GM12878 (cell line): ENCODE measurements around the gene TAB2. TPM values are rescaled to one million over a fixed set of nuclear protein-coding genes. Genes with fewer than 3 reads are reported as not detected.

Experiments
- ATF2 ChIP-seq: IDR thresholded peaks from 2 replicates; pipeline ENCODE4 v1.6.1; 2012; ENCODE audit warnings: low read length, inconsistent platforms
- BACH1 ChIP-seq: fragments of 450-650 bp; IDR thresholded peaks from 2 replicates; pipeline ENCODE4 v1.6.1; 2017; ENCODE audit warnings: mild to moderate bottlenecking, borderline replicate concordance
- BCL3 ChIP-seq: IDR thresholded peaks from 2 replicates; pipeline ENCODE4 v1.6.1; 2011; ENCODE audit warnings: borderline replicate concordance, low read depth, mild to moderate bottlenecking, moderate library complexity, low read length; ENCODE audit not compliant: insufficient read depth, poor library complexity, severe bottlenecking
- BMI1 ChIP-seq: fragments of 450-650 bp; IDR thresholded peaks from 2 replicates; pipeline ENCODE4 v1.6.1; 2016; ENCODE audit warnings: mild to moderate bottlenecking, moderate library complexity, borderline replicate concordance
- FOS ChIP-seq: IDR thresholded peaks from 3 replicates; pipeline ENCODE4 v1.6.1; 2011; ENCODE audit warnings: borderline replicate concordance; ENCODE audit not compliant: insufficient read length; ENCODE audit errors: extremely low read depth
- NFIC ChIP-seq: IDR thresholded peaks from 2 replicates; pipeline ENCODE4 v1.6.1; 2012; ENCODE audit warnings: low read depth, mild to moderate bottlenecking, inconsistent platforms, low read length, moderate library complexity
- NKRF ChIP-seq: fragments of 450-650 bp; conservative IDR thresholded peaks from 2 replicates; pipeline ENCODE4 v1.6.1; 2017; ENCODE audit warnings: mild to moderate bottlenecking, moderate library complexity
- PKNOX1 ChIP-seq: fragments of 450-650 bp; IDR thresholded peaks from 2 replicates; pipeline ENCODE4 v1.6.1; 2016; ENCODE audit warnings: mild to moderate bottlenecking
- POLR2A ChIP-seq: IDR thresholded peaks from 2 replicates; pipeline ENCODE4 v1.6.1; 2011; ENCODE audit warnings: low read depth, mild to moderate bottlenecking, low read length
- SIN3A ChIP-seq: IDR thresholded peaks from 2 replicates; pipeline ENCODE4 v1.6.1; 2012; ENCODE audit warnings: low read depth, low read length, improper control_type of control experiment
- SKIL ChIP-seq: fragments of 450-650 bp; IDR thresholded peaks from 2 replicates; pipeline ENCODE4 v1.6.1; 2017; ENCODE audit warnings: mild to moderate bottlenecking, low read depth, inconsistent platforms; ENCODE audit not compliant: poor library complexity, severe bottlenecking
- ZNF207 ChIP-seq: fragments of 450-650 bp; IDR thresholded peaks from 2 replicates; pipeline ENCODE4 v1.6.1; 2014; ENCODE audit warnings: antibody characterized with exemption, mild to moderate bottlenecking, borderline replicate concordance
- polyA plus RNA-seq, 11 experiments: library from polyadenylated mRNA; depleted of rRNA in 4 of 11; unstranded in 6 of 11; stranded (reverse) in 5 of 11; fragments of >200 nt; fragmentation: Nextera tagmentation in 4 of 11; fragmentation: Illumina TruSeq in 1 of 11; extraction: Ambion mirVana in 4 of 11; extraction: Trizol in 1 of 11; gene quantifications; 1 replicate in 1 of 11; 2 replicates in 10 of 11; pipeline versions ENCODE4 v1.2.1 to v1.2.3, GENCODE V29; 2011 to 2016; ENCODE audit warnings: inconsistent platforms in 2 of 11, missing spikeins in 2 of 11, low read depth in 1 of 11
- total RNA-seq, 4 experiments: library from RNA; depleted of rRNA in 3 of 4; stranded (reverse); fragments of >200 nt in 3 of 4; fragmentation: Illumina TruSeq in 1 of 4; extraction: Trizol in 1 of 4; gene quantifications; 2 replicates each; pipeline versions ENCODE4 v1.2.1 to v1.2.3, GENCODE V29; 2013 to 2021
- TF ChIP-seq, protein P1 (sequence below): fragments of 150-350 bp; IDR thresholded peaks from 2 replicates; pipeline ENCODE4 v1.6.1; 2016; ENCODE audit warnings: low read depth, low read length
- TF ChIP-seq, protein P2 (sequence below): fragments of 450-650 bp; IDR thresholded peaks from 2 replicates; pipeline ENCODE4 v1.6.1; 2017; ENCODE audit warnings: low read depth, mild to moderate bottlenecking, moderate library complexity

TAB2 gene
- total and polyA plus RNA-seq, 10 of the 15 experiments (the other 5 are each of a cell fraction or from before 2014, with no cell fraction given), result 8.9 to 66.3 (median 23.0) TPM

GRCh38 chr6:149431905-149432775, 114.6 kb downstream of the TAB2 start (continued):
- TF ChIP-seq BCL3 (no peak), ATF2 (no peak), SIN3A (no peak), PKNOX1 (no peak), NKRF (no peak), BMI1 (no peak), ZNF207 (0 out of 2 replicates have a peak, but pooled peaks have one; percentile 74), POLR2A (no peak), NFIC (no peak), SKIL (peak; percentile 59), FOS (no peak), BACH1 (no peak)
- TF ChIP-seq, protein P1, sequence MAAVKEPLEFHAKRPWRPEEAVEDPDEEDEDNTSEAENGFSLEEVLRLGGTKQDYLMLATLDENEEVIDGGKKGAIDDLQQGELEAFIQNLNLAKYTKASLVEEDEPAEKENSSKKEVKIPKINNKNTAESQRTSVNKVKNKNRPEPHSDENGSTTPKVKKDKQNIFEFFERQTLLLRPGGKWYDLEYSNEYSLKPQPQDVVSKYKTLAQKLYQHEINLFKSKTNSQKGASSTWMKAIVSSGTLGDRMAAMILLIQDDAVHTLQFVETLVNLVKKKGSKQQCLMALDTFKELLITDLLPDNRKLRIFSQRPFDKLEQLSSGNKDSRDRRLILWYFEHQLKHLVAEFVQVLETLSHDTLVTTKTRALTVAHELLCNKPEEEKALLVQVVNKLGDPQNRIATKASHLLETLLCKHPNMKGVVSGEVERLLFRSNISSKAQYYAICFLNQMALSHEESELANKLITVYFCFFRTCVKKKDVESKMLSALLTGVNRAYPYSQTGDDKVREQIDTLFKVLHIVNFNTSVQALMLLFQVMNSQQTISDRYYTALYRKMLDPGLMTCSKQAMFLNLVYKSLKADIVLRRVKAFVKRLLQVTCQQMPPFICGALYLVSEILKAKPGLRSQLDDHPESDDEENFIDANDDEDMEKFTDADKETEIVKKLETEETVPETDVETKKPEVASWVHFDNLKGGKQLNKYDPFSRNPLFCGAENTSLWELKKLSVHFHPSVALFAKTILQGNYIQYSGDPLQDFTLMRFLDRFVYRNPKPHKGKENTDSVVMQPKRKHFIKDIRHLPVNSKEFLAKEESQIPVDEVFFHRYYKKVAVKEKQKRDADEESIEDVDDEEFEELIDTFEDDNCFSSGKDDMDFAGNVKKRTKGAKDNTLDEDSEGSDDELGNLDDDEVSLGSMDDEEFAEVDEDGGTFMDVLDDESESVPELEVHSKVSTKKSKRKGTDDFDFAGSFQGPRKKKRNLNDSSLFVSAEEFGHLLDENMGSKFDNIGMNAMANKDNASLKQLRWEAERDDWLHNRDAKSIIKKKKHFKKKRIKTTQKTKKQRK, result no peak
- TF ChIP-seq, protein P2, sequence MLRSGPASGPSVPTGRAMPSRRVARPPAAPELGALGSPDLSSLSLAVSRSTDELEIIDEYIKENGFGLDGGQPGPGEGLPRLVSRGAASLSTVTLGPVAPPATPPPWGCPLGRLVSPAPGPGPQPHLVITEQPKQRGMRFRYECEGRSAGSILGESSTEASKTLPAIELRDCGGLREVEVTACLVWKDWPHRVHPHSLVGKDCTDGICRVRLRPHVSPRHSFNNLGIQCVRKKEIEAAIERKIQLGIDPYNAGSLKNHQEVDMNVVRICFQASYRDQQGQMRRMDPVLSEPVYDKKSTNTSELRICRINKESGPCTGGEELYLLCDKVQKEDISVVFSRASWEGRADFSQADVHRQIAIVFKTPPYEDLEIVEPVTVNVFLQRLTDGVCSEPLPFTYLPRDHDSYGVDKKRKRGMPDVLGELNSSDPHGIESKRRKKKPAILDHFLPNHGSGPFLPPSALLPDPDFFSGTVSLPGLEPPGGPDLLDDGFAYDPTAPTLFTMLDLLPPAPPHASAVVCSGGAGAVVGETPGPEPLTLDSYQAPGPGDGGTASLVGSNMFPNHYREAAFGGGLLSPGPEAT, result peak; percentile 34; the same call in 1 of the 2 replicates
